ENCODE data around the gene RANGRF.

RANGRF gene

DNA sequence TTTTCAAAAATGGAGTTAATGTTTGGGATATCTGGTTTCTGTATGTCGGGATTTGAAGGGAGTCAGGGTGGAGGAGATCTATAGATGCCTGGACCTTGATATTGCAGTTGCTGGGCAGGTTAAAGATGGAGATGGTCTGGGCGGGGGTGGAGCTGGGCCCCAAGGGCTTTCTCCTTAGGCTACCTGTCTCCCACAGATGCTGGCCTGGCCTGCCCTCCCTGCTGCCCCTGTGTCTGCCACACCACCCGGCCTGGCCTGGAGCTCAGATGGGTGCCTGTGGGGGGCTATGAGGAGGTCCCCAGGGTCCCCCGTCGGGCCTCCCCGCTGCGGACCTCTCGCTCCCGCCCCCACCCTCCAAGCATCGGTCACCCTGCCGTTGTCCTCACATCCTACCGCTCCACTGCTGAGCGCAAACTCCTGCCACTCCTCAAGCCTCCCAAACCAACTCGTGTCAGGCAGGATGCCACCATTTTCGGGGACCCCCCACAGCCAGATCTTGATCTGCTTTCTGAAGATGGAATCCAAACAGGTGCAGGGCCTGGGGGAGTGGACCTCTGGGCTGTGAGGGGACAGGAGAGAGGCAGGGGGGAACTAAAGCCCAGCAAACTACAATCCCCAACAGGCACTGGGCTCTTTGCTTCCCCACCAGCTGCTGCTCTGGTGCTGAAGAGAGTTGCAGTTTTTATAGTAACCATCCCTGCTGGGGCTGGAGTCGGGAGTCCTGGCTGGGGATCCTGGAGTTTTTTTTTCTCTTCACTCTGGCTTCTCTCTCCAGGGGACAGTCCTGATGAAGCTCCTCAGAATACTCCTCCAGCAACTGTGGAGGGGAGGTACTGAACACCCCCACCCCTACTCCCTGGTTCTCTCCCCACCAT is 24.5 kb downstream of the RANGRF start:
- DNase-seq (ENCODE audit: low read depth, low spot score), result no peak

DNA sequence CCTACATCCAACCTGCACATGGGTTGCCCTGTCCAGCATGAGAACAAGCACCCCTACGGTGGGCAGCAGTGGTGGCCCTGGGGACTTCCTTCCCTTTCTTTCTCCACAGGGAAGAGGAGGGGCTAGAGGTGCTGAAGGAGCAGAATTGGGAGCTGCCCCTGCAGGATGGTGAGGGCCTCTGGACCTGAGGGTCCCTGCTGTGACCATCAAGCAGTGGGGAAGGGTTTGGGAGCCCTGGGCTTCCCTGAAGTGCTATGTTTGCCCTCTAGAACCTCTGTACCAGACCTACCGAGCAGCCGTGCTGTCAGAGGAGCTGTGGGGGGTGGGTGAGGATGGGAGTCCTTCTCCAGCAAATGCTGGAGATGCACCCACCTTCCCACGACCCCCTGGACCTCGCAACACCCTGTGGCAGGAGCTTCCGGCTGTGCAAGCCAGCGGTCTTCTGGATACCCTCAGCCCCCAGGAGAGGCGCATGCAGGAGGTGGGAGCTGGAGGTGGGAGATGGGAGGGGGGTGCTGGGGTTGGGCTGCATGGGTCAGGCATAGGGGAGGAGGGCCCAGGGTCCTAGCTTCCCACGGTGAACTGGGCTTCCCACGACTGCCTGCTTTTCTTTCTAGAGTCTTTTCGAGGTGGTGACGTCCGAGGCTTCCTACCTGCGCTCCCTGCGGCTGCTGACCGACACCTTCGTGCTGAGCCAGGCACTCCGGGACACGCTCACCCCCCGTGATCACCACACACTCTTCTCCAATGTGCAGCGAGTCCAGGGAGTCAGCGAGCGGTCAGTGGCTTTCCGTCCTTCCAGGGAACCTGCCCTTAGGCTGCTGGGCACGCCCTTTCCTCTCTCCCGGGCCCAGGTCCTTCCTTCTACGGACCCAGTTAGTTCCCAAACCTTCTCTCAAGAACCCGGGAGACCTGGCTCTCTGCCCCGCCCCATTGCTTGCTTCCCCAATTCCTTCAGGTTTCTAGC is 26.6 kb downstream of the RANGRF start:
- no peak for DNase-seq (ENCODE audit: low read depth, low spot score)

DNA sequence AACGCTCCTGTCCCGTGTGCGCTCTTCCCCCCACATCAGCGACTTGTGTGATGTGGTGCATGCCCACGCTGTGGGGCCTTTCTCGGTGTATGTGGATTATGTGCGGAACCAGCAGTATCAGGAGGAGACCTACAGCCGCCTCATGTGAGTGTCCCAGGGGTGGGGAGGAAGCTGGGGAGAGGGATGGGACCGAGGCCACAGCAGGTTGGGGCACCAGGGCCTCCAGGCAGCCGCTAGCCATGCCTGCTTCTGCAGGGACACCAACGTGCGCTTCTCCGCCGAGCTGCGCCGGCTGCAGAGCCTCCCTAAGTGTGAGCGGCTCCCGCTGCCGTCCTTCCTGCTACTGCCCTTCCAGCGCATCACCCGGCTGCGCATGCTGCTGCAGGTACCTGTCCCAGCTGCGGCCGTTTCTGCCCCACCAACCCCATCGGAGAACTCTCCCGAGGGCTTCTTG is 27.3 kb downstream of the RANGRF start:
- DNase-seq (ENCODE audit: low read depth, low spot score), result no peak

DNA sequence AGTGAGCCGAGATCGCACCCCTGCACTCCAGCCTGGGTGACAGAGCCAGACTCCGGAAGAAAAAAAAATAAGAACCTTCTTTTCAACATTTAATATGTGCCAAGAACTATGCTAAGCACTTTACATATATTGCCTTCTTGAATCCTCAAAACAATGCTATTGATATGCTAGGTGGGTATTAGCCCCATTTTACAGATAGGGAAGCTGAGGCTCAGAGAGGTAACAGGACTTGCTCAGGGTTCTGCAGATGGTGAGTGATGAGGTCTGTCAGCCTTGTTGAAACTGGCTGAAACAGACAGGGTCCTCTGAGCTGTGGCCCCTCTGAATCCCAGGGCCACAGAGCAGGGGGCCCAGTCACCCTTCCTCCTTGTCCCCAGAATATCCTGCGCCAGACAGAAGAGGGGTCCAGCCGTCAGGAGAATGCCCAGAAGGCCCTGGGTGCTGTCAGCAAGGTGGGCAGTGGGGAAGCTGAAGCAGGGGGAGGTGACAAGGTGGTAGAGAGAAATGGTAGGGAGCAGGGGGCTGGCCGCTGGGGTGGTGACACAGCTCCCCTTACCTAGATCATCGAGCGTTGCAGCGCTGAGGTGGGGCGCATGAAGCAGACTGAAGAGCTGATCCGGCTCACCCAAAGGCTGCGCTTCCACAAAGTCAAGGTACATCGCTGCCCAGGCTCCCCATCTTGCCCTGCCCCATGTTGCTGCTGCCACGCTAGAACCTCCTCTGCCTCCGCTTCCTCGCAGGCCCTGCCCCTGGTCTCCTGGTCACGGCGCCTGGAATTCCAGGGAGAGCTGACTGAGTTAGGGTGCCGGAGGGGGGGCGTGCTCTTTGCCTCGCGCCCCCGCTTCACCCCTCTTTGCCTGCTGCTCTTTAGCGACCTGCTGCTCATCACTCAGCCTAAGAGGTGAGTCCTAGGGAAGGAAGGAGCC is 29.8 kb downstream of the RANGRF start:
- no peak for DNase-seq (ENCODE audit: low read depth, low spot score)

DNA sequence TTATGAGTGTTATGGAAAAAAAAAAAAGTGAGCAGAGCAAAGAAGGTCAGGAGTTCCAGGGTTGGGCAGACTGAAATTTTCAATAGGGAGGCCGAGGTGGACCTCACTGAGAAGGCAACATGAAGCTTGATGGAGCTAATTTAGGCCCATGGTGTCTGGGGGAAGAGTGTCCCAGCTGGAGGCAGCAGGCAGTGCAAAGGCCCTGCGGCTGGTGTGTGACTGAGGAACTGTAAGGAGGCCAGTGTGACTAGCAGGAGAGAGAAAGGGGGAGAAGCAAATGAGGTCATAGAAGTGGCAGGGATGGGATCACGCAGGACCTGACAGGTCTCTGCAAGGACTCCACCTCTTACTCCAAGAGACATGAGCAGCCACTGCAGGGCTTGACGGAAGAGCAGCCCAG is 31.8 kb downstream of the RANGRF start:
- no peak for DNase-seq (ENCODE audit: low read depth, low spot score)

DNA sequence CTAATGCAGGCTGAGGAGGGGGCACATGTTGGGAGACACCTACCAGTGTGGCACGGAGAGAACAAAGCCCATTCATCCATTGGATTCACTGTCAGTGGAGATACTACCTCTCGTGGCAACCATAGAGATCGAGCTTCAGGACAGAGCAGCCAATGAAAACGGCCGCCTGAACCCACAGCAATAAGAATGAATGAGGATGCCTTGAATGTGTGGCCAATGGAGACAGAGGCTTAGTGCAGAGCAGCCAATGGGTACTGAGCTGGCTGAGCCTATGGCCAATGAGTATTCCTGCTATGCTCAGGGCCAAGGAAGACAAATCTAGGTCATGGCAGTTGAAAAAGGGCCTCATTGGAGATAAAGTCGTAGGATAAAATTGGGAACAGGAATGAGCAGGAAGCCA is 32.5 kb downstream of the RANGRF start:
- no peak for DNase-seq (ENCODE audit: low read depth, low spot score)

DNA sequence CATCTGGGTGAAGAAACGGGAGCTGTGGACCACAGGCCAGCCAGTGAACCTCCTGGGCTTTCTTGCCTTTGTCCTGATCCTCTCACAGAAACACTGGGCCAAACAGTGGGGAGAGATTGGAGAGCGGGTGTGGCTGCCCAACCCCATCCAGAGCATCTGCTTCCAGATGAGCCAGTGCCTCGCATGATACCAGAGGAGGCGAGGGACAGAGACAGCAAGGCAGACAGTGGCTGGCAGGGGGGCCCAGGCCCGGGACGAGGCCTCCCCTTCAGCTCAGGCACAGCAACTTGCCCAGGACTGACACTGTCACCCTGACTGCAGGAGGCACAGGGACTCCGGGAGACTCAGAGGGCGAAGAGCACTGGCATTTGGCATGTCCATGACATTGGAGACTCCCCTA is 33.6 kb downstream of the RANGRF start:
- DNase-seq (ENCODE audit: low read depth, low spot score), result no peak

DNA sequence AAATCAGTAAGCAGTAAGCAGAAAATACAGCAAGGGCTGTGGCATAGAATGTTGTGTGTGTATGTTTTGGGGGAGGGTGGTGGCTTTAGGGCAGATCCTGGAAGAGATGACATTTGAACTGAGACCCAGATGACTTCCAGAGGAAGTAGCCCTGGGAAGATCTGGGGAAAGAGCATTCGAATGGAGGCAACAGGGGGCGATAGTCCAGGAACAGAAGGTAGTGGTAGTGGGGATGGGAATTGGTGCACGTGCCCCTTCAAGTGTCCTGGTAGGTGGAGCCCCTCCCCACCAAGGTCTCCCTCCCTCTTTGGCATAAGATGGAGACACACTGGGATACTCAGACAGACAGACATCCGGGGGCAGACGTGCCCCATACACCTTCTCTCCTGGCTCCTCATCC is 35.7 kb downstream of the RANGRF start:
- no peak for DNase-seq (ENCODE audit: low read depth, low spot score)

DNA sequence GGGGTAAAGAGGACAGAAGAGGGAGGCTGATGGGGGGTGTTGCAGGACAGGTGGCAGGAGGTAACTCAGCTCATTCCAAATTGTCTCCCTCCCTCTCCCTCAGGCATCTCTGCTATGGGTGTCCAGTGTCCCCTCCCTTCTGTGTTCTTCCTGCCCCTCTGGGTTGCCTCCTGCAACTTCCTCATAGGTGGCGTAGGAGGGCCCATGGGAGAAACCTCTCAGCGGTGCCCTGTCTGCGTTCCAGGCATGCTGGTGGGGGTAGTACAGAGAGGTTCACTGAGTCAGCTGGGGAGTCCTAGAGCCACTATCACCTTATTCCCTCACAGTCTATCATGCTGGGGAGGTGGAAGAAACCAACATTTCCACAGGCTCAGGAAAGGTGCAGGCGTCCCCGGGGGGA is 36.5 kb downstream of the RANGRF start:
- no peak for DNase-seq (ENCODE audit: low read depth, low spot score)

DNA sequence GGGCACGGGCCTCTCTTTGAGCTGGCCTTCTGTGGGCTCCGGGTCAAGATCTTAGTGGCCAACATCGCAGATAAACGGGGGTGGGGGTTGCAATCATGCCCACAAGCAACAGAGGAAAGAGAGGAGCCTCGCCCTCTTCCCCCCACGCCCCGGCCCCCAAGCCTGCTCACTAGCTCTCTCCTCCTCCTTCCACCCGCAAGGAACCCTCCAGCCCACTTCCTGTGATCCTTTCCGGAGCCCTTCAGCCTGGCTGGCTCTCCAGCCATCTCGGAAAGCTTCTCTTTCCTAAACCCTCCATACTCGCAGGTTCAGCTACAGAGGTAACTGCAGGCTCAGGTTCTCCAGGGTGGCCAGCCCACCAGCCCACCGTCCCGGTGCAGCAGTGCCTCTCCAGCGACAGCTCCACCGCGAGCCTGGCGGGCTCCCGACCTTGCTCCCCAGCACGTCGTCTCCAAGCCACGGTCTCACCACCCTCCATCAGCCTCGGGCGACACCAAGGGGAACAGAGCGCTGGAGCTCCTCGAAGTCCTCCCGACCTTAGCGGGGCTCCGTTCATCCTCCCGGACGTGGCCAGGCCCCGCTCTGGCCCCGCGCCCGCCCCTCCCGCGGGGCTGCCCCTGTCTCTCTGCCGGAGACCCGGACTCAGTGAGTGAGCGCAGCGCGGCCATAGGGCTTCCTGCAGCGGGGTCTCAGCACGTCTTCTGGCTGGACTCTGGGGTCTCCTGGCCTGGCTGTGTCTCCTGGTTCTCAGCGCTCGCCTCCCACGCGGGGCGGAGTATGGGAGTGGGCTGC is 38.2 kb downstream of the RANGRF start:
- no peak for DNase-seq (ENCODE audit: low read depth, low spot score)

DNA sequence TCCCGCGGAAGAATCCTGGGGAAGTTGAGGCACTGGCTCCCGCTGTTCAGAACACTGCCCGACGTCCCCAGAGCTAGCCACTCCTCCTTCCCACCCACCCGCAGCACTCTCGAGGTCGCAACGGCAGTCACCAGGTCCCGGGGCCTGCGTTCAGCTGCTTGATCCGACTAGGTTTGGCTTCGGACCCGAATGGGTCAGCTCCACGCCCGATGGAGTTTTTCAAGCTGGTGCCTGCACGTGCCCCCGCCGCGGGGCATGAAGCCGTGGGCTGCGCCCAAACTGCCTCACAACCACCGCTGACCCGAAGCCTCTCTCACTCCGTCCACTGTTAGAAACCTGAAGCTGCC is 38.8 kb downstream of the RANGRF start:
- no peak for DNase-seq (ENCODE audit: low read depth, low spot score)

DNA sequence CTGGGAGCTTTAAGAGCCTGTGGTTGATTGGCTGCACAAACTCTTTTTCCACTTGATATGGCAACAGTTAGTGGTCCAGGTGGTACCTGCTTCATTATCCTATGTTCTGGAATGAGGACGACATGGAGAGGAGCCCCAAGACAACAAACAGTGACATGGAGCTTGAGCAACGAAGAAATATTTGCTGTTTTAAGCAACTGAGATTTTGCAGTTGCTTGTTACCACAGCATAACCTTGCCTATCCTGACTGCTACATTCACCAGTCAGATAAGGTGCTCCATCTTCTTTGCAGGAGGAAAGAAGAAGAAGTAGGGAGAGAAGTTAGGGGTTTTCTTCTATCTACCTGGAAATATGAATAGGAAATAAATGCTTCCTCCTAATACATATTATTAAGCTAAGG is 43.7 kb downstream of the RANGRF start:
- no peak for DNase-seq (ENCODE audit: low read depth, low spot score)

DNA sequence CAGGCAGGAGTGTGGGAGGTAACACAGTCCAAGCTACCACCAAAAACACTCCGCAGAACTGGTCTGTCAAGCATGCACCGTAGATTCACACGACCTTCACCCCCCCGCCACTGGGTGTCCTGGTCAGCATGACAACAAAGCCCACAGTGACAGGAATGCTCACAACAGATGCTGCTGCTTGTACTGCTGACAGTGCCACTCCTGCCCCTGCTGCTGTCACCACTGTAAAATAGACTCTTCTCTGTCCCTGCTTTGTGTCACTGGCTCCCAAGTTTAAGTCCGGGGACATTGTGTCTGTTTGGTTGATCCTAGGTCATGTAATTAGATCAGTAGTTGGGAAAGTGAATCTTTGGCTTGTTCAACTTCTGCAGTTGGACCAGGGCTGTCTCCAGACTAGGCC is 44.2 kb downstream of the RANGRF start:
- DNase-seq (ENCODE audit: low read depth, low spot score), result no peak

DNA sequence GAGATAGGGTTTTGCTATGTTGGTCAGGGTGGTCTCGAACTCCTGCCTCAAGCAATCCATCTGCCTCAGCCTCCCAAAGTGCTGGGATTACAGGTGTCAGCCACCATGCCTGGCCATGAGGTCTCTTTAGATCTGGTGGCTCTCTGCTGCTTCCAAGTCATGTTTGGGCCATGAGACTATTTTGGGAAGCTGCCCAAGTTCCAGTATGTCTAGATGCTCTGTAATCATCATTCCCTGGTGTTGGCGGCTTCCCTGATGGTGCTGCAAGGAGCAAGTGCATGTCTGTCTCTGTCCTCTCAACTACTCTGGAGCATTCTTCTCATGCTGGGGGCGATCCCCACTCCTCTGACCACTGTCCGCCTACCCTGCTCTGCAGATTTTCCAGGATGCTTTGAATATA is 44.8 kb downstream of the RANGRF start:
- no peak for DNase-seq (ENCODE audit: low read depth, low spot score)

DNA sequence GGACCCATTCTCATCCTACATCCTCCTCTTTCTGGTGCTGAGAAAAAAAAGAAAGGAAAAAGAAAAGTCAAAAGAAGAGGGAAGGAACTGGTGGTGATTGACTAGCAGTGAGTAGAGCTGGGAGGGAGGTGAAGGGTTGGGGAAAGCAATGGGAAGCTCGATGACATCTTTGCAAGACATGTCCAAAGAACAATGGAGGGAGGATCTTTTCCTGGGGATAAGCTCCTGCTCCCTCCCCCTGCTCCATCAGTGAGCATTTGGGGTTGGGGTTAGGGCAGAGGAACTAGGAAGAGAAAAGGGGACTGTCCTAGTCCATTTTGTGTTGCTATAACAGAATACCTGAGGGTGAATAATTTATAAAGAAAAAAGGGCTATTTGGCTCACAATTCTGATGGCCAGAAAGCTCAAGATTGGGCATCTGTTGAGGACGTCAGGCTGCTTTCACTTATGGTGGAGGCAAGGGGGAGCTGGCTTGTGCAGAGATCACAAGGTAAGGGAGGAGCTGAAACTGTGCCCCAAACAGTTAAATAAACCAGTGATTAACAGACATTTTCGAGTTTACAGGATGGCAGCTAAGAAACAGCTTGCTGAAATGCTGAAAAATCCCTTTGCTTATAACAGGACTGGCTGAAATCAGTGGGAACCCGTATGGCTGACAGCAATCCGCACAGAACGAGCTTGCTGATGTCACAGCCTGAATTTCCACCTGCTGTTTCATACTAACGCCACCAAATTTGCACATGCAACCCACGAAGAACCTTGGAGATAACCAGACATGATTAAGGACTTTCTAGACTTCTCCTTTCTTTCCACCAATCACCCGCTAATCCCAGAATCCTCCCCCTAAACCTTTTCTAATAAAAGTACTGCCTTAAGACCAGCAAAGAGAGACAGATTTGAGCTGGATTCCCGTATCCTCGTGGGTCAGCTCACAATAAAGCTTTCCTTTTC is 49.6 kb downstream of the RANGRF start:
- no peak for DNase-seq (ENCODE audit: low read depth, low spot score)

DNA sequence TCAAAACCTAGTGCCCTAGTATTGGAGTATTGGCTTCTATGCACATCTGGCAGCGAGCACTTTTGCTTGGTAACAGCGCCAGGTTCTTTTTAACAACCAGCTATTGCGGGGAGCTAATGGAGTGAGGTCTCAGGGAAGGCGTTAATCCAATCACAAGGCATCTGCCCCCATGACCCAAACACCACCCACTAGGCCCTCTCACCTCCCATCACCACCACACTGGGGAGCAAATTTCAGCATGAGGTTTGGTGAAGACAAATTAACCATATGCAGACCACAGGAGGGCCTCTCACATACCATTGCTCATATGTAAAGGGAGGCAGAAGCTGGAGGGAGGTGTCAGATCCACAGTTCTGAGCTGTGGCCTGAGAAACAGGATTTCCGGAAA is 50.3 kb downstream of the RANGRF start:
- DNase-seq (ENCODE audit: low read depth, low spot score), result no peak

DNA sequence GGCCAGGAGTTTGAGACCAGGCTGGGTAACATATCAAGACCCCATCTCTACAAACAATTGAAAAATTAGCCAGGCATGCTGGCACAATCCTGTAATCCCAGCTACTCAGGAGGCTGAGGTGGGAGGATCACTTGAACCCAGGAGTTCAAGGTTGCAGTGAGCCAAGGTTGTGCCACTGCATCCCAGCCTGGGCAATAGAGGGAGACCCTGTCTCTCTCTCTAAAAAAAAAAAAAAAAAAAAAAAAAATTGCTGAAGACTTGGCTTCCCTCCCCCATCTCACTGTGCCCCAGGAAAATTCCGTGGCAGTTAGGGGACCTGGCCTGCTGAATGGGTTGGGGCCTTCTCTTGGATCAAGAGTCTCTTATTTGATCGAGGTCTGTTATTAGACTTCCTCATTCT is 51.1 kb downstream of the RANGRF start, which contains the start of gene ODF4:
ODF4 (plus strand) TSS at position 301 of the 400 bp plus-strand sequence. CDS start 212 bp downstream, outside the sequence.
- DNase-seq (ENCODE audit: low read depth, low spot score), result no peak

Data from iPS DF 19.7 (cell line).